Measurements from ENCODE around the gene ENTREP1.
"Not testable (repeated sequence)": the region's sequence is repeated elsewhere in the genome, so short reads cannot be mapped to it uniquely, and the experiment has no call there.

The ENTREP1 gene

DNA sequence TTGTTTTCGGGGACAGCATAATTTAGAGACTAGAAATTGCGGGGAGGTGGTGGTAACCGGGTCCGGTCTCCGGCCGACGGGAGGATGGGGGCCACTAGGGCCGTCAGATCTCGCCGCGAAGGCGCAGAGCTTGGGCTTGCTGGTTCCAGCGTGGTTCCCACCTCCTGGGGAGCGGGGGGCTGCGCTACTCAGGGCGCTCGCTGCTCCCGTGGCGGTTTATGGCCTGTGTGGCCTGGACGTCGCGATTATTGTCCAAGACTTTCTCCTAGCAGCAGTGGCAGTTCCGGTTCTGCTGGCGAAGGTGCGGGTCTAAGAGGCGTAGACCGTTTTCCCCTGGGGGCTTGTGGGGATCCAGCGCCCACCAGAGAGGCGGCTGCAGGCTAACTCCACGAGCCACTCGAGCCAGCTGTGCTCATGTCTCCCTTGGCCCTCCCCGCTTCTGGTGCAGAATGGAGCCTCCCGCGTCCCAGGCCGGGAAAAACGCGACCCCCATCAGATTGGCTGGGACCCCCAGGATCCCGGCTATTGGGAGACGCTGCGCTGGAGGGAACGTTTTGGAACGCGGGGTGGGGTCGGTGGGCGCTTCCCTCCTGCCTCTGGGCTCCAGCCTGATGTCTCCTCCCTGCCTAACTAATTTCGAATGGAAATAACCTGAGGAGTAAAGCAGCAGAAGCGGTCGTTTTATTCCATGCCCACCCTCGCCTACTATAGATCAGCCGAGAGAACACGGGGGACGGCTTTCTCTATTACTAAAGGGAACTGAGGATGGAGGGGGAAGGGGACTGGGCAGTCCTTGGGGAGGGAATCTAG is 87.1 kb downstream of the ENTREP1 start:
- DNase-seq (ENCODE audit: low read depth in 3 of 3) = no peak

DNA sequence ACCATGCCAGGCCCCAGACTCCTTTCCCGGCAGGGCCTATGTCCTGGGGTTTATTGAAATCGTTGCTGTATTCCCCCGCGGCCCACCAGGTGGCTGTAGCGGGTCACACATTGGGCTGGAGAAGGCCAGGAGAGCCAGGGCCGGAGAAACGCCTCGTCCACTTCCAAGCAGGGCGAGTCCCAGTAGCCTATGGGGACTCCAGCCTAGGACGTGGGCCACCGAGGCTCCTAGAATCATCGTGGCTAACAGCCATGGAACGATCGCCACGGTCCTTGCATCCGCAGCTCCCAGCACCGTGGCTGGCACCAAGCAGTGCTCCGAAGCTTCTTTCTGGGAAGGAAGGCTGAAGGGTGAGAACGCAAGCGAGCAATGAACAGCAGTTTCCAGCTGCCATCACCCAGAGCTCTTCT is 87.7 kb downstream of the ENTREP1 start:
- no peak for DNase-seq (ENCODE audit: low read depth in 3 of 3)

DNA sequence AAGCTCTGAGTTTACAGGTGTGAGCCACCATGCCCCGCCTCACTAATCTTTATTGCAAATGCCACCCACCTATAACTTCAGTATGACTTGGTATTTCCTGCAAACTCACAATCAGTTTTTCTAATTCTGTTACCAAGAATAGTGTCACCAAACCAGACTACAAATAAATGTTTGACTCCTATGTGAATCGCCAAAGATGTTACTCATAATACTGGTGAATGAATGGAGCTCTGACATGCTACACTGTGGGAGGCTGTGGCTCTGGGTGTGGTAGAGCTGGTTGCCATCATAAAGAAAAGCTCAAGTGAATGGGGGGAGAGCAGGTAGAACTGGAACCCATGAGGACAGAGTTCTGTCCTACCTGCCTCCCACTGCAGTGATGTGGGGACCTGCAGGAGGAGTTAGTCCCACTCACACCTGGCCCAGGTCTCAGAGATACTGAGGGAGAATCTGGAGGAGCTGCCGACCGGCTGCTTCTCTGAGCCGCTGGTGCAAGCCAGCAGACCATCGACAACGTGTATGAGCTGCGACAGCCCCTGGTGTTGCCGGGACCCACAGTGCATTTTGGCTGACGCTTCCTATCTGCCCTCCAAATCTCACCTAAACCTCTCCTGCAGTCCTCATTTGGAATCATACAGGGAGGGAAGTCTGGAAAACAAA is 95.7 kb downstream of the ENTREP1 start:
- no peak for DNase-seq (ENCODE audit: low read depth in 3 of 3)

DNA sequence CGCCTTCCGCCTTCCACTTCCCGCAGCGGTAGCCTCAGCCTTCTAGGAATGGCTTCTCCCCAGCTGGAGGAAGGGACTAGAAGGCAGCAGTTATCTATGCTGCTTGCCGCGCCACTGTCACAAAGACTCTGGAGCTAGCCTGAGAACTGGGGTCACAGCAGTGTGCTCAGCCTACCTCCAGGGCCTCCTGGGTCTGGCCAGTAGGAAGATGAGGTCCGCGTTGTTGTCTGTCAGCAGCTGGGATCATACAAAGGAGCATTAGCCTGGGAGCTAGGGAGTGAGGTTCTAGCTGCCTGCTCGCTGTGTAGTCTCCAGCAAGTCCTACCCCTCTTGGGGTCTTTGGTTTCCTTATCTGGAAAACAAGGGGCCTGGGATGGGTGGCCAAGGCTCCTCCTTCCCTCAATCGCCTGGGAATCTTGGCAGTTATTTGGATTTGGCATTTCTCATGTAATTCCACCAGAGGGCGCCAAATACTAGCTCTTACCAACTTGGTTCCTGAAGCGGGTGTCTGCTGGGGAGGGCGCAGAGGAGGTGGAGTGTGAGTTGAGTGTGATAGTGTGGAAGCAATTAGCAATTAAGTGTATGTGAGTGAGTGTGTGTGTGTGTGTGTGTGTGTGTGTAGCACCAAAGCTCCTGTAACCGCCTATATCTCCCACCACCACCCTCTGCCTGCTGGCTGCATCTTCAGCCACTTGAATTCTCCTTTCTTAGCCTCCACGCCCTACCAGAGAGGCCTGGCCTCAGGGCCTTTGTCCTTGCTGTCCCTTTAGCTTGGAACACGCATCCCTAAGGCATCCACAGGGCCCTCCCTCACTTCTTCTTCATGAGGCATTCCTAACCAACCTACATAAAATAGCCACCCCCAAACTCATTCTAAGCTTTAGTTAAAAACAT is 97.1 kb downstream of the ENTREP1 start:
- DNase-seq (ENCODE audit: low read depth in 3 of 3) = peak; percentile 11 to 14 (median 13)

DNA sequence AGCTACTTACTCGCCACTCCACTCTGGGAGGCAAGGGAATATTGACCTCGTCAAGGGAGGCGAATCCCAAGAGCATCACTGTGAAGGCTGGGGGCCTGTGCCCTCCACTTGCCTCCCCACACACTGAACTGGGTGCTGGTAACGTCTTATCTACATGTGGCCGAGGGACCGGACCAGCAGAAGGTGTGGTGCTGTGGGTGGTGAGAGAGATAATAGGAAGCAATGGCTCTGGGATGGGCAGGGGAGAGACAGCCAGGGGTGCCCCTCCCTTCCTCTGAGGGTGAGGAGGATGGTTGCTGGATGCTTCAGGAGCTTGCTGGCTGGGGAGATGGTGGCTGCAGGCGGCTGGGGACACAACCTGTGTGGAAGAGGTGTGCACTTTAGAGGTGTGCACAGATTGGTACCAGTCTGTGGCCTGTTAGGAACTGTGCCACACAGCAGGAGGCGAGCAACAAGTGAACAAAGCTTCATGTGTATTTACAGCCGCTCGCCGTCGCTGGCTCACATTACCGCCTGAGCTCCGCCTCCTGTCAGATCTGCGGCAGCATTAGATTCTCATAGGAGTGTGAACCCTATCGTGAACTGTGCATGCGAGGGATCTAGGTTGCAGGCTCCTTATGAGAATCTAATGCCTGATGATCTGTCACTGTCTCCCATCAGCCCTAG is 100.3 kb downstream of the ENTREP1 start:
- DNase-seq (ENCODE audit: low read depth in 3 of 3) = no peak

DNA sequence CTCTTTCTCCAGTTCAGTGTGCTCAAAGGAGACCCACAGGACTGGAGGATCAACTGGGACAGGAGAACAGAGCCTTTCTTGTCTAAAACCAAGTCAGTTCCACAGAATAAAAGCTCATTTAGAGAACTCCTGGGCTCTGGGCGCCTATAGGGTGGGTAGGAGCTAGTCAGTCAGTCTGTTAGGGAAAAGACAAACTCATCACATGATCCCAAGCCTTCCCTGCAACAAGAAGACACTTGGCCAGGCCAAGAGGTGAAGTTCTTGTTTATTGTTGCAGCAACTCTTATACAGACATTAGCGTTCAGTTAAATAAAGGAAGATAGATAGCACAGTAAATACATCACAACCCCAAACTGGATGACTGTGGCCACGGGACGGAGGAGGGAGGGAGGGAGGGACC is 102.3 kb downstream of the ENTREP1 start:
- DNase-seq (ENCODE audit: low read depth in 3 of 3) = no peak

DNA sequence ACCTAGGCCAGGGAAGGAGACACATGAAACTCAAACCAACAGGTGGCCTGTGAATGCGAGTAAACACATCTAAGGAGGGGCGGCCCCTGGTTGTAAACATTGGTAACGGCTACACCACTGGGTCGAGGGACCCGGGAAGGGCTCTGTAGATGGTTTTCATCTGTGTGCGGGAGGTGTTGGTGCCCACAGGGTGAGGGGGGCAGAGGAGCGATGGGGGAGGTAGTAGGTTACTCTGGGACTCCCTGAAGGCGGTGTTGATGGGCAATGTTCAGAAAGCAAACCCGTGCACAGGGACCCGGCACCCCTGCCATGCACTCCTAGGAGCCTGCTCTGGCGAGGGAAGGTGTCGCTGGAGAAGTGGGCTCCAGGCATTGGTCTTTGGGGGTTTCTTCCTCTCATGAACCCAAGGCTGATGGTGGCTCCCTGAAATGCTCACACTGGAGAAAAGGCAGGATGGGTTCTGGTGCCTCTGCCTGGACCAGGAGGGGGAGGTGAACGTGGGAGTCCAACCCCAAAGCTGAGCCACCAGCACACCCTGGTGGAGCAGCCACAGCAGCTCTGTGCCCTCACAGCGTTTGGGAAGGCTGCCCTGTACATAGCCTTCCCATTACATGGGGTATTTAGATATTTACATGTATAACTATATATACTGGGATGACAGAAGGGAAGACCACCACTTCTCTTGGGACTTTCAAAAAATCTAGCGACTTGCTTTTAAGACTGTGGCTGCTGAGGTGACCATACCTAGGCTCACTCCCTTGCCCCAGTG is 103.2 kb downstream of the ENTREP1 start:
- no peak for DNase-seq (ENCODE audit: low read depth in 3 of 3)

DNA sequence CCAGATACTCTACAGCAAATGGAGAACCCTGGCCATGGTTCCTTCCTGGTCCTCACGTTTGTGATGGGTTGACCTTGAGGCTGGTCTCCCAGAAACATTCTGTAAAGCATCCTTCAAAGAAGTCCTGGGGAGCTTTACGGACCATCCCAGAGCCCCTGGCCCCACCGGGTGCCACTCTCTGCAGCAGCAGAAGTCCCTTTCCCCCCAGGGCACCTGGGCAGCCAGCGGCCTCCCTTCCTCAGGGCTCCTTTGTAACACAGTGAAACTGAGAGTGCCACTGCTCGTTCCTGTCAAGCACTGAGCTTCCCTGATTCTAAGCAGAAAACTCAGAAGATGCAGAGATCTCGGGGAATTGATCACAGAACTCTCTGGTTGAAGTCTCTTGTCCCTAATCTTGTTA is 104.3 kb downstream of the ENTREP1 start:
- no peak for DNase-seq (ENCODE audit: low read depth in 3 of 3)

DNA sequence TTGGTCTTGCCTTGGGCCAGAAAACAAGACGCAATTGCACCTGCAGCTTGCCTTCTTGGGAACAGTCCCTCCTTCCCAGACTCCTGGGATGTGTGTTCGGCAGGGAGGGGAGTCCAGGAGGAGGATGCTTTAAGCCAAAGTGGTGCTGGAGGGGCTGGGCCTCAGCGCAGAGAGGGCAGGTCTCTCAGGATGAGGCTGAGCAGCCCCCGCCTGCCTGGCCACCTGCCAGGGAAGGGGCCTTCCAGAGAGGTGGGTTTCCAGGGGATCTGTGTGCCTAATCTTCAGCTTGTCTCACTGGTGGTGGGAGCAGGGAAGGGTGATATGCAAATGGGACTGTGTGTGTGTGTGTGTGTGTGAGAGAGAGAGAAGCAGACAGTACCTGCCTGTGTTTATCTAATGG is 105.2 kb downstream of the ENTREP1 start:
- no peak for DNase-seq (ENCODE audit: low read depth in 3 of 3)

DNA sequence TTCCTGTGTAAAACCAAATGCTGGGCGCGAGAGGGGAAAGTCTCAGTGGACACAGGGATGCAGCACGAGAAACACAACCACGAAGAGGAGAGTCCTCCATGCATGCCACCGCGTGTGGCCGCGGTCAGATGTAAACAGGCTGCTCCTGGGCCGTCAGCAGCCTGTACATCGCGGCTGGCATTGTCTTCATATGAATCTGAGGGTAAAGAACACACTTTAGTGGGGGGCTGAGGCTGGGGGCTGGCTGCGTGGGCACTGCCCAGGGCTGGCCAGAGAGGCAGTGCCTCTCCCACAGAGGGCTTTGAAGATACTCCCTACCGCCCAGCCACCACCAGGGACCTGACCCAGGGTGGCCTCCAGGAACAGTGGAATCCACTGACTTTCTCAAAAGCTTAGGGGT is 106.2 kb downstream of the ENTREP1 start:
- DNase-seq (ENCODE audit: low read depth in 3 of 3) = no peak

DNA sequence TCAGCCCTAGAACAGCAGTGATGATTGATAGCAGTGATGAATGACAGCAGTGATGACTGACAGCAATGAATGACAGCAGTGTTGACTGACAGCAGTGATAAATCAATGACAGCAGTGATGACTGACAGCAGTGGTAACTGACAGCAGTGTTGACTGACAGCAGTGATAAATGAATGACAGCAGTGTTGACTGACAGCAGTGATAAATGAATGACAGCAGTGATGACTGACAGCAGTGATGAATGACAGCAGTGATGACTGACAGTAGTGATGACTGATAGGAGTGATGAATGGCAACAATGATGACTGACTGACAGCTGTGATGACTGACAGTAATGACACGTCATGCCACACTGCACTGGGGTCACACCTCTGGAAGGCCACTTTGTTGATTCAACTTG is 106.8 kb downstream of the ENTREP1 start:
- no peak for DNase-seq (ENCODE audit: low read depth in 3 of 3)

DNA sequence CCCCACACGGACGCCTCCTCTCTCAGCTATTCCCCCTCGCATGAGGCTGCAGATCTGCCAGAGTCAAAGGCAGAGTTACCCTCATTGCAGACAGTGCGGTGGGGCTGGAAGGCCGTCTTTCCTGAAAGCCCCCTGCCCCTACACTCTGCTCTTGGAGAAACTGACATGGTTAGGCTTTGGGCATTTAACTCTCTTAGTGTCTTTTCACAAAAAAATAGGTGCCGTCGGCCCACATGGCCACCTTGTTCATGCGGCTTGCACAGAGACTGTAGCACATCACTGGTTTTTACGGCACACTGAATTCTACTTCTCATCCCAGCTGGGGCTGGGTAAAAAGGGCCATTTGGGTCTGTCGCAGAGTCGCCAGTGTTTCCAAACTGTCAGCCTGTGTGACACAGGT is 107.6 kb downstream of the ENTREP1 start:
- DNase-seq (ENCODE audit: low read depth in 3 of 3) = no peak

DNA sequence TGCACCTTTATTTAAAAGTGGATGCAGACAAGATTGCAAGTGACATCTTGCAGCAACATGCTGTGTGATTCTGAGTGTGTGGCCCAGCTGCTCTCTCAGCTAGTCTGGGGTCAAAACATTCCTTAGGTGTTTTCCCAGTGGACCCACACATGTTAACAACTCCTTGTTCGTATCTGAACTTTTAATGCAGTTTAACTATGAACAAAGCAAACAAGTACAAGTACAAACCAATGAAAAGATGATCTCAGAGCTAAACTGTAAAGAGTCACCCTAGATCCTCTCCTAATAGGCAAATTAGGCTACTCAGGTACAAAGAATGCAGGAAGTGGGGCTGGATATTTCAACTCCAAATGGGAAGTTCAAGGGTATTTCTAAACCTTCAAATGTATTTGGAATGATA is 108.4 kb downstream of the ENTREP1 start:
- DNase-seq (ENCODE audit: low read depth in 3 of 3) = no peak

DNA sequence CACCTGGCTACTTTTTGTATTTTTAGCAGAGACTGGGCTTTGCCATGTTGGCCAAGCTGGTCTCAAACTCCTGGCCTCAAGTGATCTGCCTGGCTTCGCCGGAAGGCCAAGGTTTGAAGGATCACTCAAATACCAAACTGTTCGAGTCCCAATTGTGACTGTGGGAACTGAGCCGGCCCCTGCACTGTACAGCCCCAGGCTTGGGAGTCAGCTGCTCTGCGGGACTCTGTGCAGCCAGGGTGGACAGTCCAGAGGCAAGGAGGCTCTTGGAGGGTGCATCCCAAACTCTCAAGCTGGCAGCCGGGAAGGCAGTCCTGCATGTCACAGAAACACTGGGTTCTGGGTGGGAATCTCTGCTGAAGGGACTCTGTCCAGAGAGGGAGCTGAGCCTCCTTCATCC is 109.0 kb downstream of the ENTREP1 start:
- no peak for DNase-seq (ENCODE audit: low read depth in 3 of 3)

DNA sequence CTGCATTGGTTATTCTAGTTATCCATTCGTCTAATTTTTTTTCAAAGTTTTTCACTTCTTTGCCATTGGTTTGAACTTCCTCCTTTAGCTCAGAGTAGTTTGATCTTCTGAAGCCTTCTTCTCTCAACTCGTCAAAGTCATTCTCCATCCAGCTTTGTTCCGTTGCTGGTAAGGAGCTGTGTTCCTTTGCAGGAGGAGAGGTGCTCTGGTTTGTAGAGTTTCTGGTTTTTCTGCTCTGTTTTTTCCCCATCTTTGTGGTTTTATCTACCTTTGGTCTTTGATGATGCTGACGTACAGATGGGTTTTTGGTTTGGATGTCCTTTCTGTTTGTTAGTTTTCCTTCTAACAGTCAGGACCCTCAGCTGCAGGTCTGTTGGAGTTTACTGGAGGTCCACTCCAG is 114.6 kb downstream of the ENTREP1 start:
- not testable (repeated sequence) for DNase-seq (ENCODE audit: low read depth in 3 of 3)

DNA sequence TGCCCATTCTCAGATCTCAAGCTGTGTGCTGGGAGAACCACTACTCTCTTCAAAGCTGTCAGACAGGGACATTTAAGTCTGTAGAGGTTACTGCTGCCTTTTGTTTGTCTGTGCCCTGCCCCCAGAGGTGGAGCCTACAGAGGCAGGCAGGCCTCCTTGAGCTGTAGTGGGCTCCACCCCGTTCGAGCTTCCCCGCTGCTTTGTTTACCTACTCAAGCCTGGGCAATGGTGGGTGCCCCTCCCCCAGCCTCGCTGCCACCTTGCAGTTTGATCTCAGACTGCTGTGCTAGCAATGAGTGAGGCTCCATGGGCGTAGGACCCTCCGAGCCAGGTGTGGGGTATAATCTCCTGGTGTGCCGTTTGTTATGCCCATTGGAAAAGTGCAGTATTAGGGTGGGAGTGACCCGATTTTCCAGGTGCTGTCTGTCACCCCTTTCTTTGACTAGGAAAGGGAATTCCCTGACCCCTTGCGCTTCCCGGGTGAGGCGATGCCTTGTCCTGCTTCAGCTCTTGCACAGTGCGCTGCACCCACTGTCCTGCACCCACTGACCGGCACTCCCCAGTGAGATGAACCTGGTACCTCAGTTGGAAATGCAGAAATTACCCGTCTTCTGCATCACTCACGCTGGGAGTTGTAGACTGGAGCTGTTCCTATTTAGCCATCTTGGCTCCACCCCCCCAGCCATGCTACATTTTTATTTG is 115.4 kb downstream of the ENTREP1 start:
- not testable (repeated sequence) for DNase-seq (ENCODE audit: low read depth in 3 of 3)
